Epithelial cell of esophagus (primary cell): ENCODE results near the gene MUC5B.

Experiments used
- DNase-seq: peaks from one replicate; pipeline ENCODE4 v3.0.0; 2010; ENCODE audit warnings: low read depth
- H3K4me3 ChIP-seq: 2 replicates; pipeline ENCODE4 v1.5.1; 2011; ENCODE audit warnings: mild to moderate bottlenecking, low read length, control low read depth
- CTCF ChIP-seq: IDR thresholded peaks from 2 replicates; pipeline ENCODE4 v1.5.1; 2011; ENCODE audit warnings: low read depth, mild to moderate bottlenecking, low read length, control low read depth, inconsistent platforms; ENCODE audit not compliant: insufficient read depth; ENCODE audit errors: missing control alignments

MUC5B gene

DNA sequence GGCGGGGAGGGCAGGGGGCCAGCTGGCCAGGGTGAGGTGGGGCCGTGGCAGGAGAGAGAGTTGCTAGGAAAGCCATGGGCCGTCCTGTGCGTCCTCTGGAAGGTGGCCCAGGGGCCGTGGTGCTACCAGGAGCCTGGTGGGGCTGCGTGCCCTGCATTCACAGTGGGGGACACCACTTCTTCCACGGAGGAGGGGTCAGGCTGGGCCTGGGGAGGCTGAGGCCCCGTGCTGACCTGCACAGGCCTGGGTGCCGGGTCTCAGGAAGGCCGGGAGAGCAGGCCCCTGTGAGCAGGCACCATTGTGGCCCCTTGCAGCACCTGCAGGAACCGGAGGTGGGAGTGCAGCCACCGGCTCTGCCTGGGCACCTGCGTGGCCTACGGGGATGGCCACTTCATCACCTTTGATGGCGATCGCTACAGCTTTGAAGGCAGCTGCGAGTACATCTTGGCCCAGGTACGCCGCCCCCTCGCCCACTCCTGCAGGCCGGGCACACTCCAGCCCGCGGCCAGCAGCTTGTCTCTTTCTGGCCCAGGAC, 12.0 kb downstream of the MUC5B start:
- no peak for TF ChIP-seq CTCF
- DNase-seq = no peak
- H3K4me3 ChIP-seq = no peak overlapping the region

DNA sequence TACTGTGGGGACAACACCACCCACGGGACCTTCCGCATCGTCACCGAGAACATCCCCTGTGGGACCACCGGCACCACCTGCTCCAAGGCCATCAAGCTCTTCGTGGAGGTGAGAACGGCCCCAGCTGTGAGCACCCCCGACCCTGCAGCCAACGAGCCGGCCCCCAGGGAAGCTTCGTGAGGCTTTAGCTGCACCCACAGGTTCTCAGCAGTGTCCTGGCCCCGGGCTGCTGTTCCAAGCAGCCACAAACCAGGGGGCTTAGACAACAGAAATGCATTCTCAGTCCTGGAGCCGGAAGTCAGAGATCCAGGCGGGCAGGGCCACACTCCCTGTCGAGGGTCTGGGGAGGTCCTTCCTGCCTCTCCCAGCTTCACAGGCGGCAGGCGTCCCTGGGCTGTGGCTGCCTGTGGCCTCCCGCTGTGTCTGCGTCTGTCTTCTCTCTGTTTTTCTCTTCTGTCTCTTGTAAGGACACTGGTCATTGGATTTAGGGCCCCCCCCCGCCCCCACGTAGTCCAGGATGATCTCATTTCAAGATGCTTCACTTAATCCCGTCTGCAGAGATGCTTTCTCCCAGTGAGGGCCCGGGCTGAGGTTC, 12.5 kb downstream of the MUC5B start:
- no peak for DNase-seq
- no peak for TF ChIP-seq CTCF
- H3K4me3 ChIP-seq = no peak overlapping the region

DNA sequence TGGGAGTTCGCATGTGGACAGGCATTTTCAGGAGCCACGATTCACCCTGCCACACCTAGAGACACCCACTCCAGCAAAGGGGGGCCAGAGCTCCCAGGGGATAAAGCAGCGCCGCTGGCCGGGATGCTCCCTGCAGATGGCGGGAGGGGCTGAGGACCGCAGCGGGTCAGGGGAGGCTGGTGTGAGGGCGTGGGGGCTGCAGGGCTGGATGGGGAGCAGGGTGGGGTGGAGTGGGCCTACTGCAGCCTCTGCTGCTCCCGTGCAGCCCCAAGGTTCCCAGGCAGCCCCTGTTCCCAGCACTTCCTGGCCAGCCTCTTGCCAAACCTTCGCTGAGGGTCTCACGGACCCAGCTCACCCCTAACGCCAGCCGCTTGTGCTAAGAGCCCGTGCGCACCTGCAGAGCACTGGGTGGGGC, 13.0 kb downstream of the MUC5B start:
- DNase-seq = no peak
- TF ChIP-seq CTCF = no peak
- no peak overlapping the region for H3K4me3 ChIP-seq

GRCh38 chr11:1236316-1237127, 13.7 kb downstream of the MUC5B start:
- DNase-seq = no peak
- no peak for TF ChIP-seq CTCF
- H3K4me3 ChIP-seq = no peak overlapping the region

DNA sequence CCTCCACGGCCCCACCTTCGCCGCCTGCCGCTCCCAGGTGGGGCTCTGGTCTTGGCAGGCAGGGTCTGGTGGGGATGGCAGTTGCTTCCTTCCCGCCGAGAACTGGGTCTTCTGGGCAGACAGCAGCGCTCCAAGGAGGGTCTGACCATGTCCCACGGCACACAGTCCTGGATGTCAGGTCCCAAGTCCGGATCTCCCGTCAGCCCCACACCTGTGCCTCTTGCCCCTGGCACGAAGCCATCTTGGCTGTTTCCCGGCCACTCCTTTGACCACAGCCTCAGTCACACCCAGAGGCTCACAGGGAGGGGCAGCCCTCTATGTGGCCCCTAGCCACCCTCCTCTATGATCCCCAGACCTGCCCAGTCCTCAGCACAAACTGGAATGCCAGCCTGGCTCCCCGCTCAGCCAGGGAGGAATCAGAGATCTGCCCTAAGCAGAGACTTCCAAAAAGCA, 14.3 kb downstream of the MUC5B start:
- no peak overlapping the region for H3K4me3 ChIP-seq
- no peak for DNase-seq
- TF ChIP-seq CTCF = no peak

GRCh38 chr11:1237851-1238250, 15.0 kb downstream of the MUC5B start:
- no peak for DNase-seq
- no peak overlapping the region for H3K4me3 ChIP-seq
- TF ChIP-seq CTCF = no peak
